ENCODE data around the gene RYR2.

DNA sequence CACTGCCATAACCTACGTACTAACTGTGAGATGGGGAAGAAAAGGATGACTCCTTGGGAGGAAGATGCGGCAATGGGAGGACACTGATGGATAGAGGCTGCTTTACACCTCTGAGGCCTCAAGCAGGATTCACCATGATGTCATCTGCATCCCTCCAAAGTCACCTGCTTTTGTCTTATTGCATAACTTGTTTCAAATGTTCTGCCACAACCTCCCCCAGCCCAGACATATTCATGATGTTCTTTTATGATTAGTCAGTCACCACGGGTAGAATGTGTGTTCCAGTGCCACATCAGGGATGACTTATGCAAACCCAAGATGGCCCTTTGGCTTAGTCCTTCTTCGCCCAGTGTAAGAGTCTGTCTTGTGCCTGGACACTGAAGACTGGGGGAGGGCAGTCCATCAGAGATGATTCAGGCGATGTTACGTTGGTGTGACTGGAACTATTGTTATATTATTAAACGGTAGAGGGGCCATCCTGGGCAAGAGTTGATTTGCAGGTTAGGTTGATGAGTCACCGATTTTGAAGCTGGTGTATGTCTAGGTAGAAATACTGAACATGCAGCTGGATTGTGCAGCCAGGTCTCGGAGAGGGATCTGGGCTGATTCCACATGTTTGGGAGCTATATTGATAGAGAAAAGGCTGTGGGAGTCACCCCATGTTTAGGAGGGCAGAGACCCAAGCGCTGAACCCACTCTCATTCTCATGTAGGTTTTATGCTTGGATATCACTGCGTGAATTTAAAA lies 32.6 kb downstream of the RYR2 start:
- TF ChIP-seq, protein P1, sequence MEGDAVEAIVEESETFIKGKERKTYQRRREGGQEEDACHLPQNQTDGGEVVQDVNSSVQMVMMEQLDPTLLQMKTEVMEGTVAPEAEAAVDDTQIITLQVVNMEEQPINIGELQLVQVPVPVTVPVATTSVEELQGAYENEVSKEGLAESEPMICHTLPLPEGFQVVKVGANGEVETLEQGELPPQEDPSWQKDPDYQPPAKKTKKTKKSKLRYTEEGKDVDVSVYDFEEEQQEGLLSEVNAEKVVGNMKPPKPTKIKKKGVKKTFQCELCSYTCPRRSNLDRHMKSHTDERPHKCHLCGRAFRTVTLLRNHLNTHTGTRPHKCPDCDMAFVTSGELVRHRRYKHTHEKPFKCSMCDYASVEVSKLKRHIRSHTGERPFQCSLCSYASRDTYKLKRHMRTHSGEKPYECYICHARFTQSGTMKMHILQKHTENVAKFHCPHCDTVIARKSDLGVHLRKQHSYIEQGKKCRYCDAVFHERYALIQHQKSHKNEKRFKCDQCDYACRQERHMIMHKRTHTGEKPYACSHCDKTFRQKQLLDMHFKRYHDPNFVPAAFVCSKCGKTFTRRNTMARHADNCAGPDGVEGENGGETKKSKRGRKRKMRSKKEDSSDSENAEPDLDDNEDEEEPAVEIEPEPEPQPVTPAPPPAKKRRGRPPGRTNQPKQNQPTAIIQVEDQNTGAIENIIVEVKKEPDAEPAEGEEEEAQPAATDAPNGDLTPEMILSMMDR (conservative IDR thresholded peaks at IDR 0.05; ENCODE audit: low read depth, low read length): no peak
- TF ChIP-seq EZH2 (IDR thresholded peaks at IDR 0.05; ENCODE audit: borderline replicate concordance, low read depth, low read length, poor library complexity, severe bottlenecking): no peak

All from A673 (cell line).